ENCODE data around the gene MAN2A1. TPM values are rescaled to one million over a fixed set of nuclear protein-coding genes. Genes with fewer than 3 reads are reported as not detected.

MAN2A1 gene
- total RNA-seq, 2 experiments from 2014 or later: 23.0 to 28.7 TPM

- no peaks in the 10 kb centered on the region for H4K20me1 ChIP-seq (ENCODE audit: insufficient read depth, low read length)
- H3K79me2 ChIP-seq (ENCODE audit: insufficient read depth, low read depth, low read length): no peaks in the 10 kb centered on the region
- CTCF ChIA-PET (ENCODE audit: unreplicated experiment): no interaction called here
- intact Hi-C loops (cut with micrococcal nuclease; ENCODE audit: unreplicated experiment): no loop called here
- BruUV-seq (replicated peaks): no TSS peak
- H2AFZ ChIP-seq (ENCODE audit: low read length): no peak overlapping the region
- POLR2A ChIA-PET: interaction anchor here (0.6 to 1.9 kb wide), 3 partner anchors 16 to 436 kb away, joined by 3 to 5 read pairs (median 4); no protein-coding TSS in a partner anchor
- TF ChIP-seq EZH2phosphoT487 (IDR thresholded peaks at IDR 0.05; ENCODE audit: borderline replicate concordance, low read depth, low read length) (no peak), CTCF (conservative IDR thresholded peaks at IDR 0.05; ENCODE audit: low read length) (no peak)
- no peak for DNase-seq (ENCODE audit: low spot score)
- H3K9me3 ChIP-seq (ENCODE audit: low read length): no peaks in the 10 kb centered on the region
- H3K9me2 ChIP-seq (ENCODE audit: insufficient read depth, low read length): no peaks in the 10 kb centered on the region; the same call in 1 of the 2 replicates
- H3K4me2 ChIP-seq (ENCODE audit: low read length): no peak overlapping the region
- peaks cover 12% of the 10 kb centered on the region for H3K36me3 ChIP-seq (ENCODE audit: insufficient read depth, low read length)
- no peak overlapping the region for H3K27ac ChIP-seq (ENCODE audit: low read depth, low read length, poor library complexity, severe bottlenecking)
- H3K4me1 ChIP-seq (ENCODE audit: insufficient read depth, low read length, poor library complexity, severe bottlenecking): no peaks in the 10 kb centered on the region
- H3K4me3 ChIP-seq (ENCODE audit: low read depth, low read length, poor library complexity, severe bottlenecking): no peak overlapping the region
These were observed 96.6 kb downstream of the MAN2A1 start for GRCh38 chr5:109786206-109786855.

GRCh38 chr5:109788596-109788995 is 98.9 kb downstream of the MAN2A1 start:
- intact Hi-C loops (cut with micrococcal nuclease; ENCODE audit: unreplicated experiment): no loop called here
- Histone ChIP-seq H3K27ac (ENCODE audit: low read depth, low read length, poor library complexity, severe bottlenecking) (no peak overlapping the region), H3K4me1 (ENCODE audit: insufficient read depth, low read length, poor library complexity, severe bottlenecking) (no peaks in the 10 kb centered on the region), H3K79me2 (ENCODE audit: insufficient read depth, low read depth, low read length) (no peaks in the 10 kb centered on the region), H3K9me2 (ENCODE audit: insufficient read depth, low read length) (no peaks in the 10 kb centered on the region; the same call in 1 of the 2 replicates), H2AFZ (ENCODE audit: low read length) (no peak overlapping the region), H3K4me2 (ENCODE audit: low read length) (no peak overlapping the region), H3K4me3 (ENCODE audit: low read depth, low read length, poor library complexity, severe bottlenecking) (no peak overlapping the region), H3K9me3 (ENCODE audit: low read length) (peaks cover 11% of the 10 kb centered on the region; the same call in 1 of the 2 replicates), H4K20me1 (ENCODE audit: insufficient read depth, low read length) (no peaks in the 10 kb centered on the region), H3K36me3 (ENCODE audit: insufficient read depth, low read length) (peaks cover 26% of the 10 kb centered on the region)
- no peak for TF ChIP-seq EZH2phosphoT487 (IDR thresholded peaks at IDR 0.05; ENCODE audit: borderline replicate concordance, low read depth, low read length)
- TF ChIP-seq CTCF (conservative IDR thresholded peaks at IDR 0.05; ENCODE audit: low read length): no peak
- ChIA-PET CTCF (ENCODE audit: unreplicated experiment) (no interaction called here), POLR2A (interaction anchor here (1.3 kb wide), 1 partner anchor 9 kb away, joined by 3 read pairs; no protein-coding TSS in a partner anchor)
- DNase-seq (ENCODE audit: low spot score): no peak
- no TSS peak for BruUV-seq (replicated peaks)

GRCh38 chr5:109792613-109793012 is 102.9 kb downstream of the MAN2A1 start:
- DNase-seq (ENCODE audit: low spot score): no peak
- H3K36me3 ChIP-seq (ENCODE audit: insufficient read depth, low read length): peaks cover 44% of the 10 kb centered on the region
- no peaks in the 10 kb centered on the region; the same call in 1 of the 2 replicates for H3K9me2 ChIP-seq (ENCODE audit: insufficient read depth, low read length)
- H3K4me1 ChIP-seq (ENCODE audit: insufficient read depth, low read length, poor library complexity, severe bottlenecking): no peaks in the 10 kb centered on the region
- intact Hi-C loops (cut with micrococcal nuclease; ENCODE audit: unreplicated experiment): no loop called here
- H3K27ac ChIP-seq (ENCODE audit: low read depth, low read length, poor library complexity, severe bottlenecking): no peak overlapping the region
- no peak overlapping the region for H3K4me3 ChIP-seq (ENCODE audit: low read depth, low read length, poor library complexity, severe bottlenecking)
- no peak for TF ChIP-seq EZH2phosphoT487 (IDR thresholded peaks at IDR 0.05; ENCODE audit: borderline replicate concordance, low read depth, low read length)
- TF ChIP-seq CTCF (conservative IDR thresholded peaks at IDR 0.05; ENCODE audit: low read length): no peak
- peaks cover 15% of the 10 kb centered on the region; the same call in 1 of the 2 replicates for H3K9me3 ChIP-seq (ENCODE audit: low read length)
- no peaks in the 10 kb centered on the region for H4K20me1 ChIP-seq (ENCODE audit: insufficient read depth, low read length)
- CTCF ChIA-PET (ENCODE audit: unreplicated experiment): no interaction called here
- no peaks in the 10 kb centered on the region for H3K79me2 ChIP-seq (ENCODE audit: insufficient read depth, low read depth, low read length)
- no peak overlapping the region for H2AFZ ChIP-seq (ENCODE audit: low read length)
- H3K4me2 ChIP-seq (ENCODE audit: low read length): no peak overlapping the region
- no TSS peak for BruUV-seq (replicated peaks)
- POLR2A ChIA-PET: interaction anchor here (0.7 to 1.3 kb wide), 3 partner anchors 10 to 98 kb away, joined by 3 to 5 read pairs (median 5); no protein-coding TSS in a partner anchor
